Measurements from ENCODE around the gene STATH.
"Not testable (repeated sequence)": the region's sequence is repeated elsewhere in the genome, so short reads cannot be mapped to it uniquely, and the experiment has no call there.

Gene STATH

DNA sequence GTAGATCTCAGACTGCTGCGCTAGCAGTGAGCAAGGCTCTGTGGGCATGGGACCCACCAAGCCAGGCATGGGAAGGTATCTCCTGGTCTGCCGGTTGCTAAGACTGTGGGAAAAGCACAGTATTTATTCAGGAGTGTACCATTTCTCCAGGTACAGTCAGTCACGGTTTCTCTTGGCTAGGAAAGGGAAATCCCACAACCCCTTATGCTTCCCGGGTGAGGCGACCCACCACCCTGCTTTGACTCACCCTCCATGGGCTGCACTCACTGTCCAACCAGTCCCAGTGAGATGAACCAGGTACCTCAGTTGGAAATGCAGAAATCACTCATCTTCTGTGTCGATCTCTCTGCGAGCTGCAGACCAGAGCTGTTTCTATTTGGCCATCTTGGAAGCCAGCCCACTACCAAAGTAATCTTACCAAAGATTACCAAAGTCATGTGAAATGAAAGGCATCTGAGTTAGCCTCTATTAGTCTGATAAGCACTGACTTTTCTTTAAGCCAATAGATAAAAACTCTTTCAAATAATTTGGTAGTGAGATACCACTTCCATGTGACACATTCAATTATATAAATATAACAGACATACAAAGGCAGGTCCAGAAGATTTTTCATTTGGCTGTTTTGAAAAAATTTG is 46.0 kb downstream of the STATH start:
- H3K4me2 ChIP-seq (ENCODE audit: low read length), result no peak overlapping the region
- H3K27me3 ChIP-seq (ENCODE audit: insufficient read depth, low read length), result no peaks in the 10 kb centered on the region
- peaks cover 1% of the 10 kb centered on the region for H3K9me3 ChIP-seq (ENCODE audit: insufficient read depth, low read depth, low read length)
- H4K91ac ChIP-seq (ENCODE audit: low read depth, low read length), result no peak overlapping the region
- no peak overlapping the region for H2BK120ac ChIP-seq (ENCODE audit: insufficient read depth, low read length, poor library complexity)
- no peaks in the 10 kb centered on the region for H3K79me2 ChIP-seq (ENCODE audit: control insufficient read depth, insufficient read depth, low read length, poor library complexity)
- no peak for DNase-seq
- H3K36me3 ChIP-seq (ENCODE audit: control insufficient read depth in 1 of 2, insufficient read depth in 2 of 2, low read length in 2 of 2), result no peaks in the 10 kb centered on the region
- no peaks in the 10 kb centered on the region for H3K79me1 ChIP-seq (ENCODE audit: low read length)
- no CpG with 5 or more reads among the region's 7 CpGs for whole genome bisulfite sequencing (ENCODE audit: extremely low coverage, insufficient coverage, insufficient read length)
- H3K27ac ChIP-seq (ENCODE audit: low read depth, low read length), result no peak overlapping the region
- no peak overlapping the region for H3K23ac ChIP-seq (ENCODE audit: low read length)
- H2AFZ ChIP-seq (ENCODE audit: insufficient read depth, low read length, poor library complexity), result no peak overlapping the region
- H2AK5ac ChIP-seq (ENCODE audit: low read length), result no peak overlapping the region
- H2BK12ac ChIP-seq (ENCODE audit: low read length), result no peak overlapping the region
- no peak overlapping the region for H2BK5ac ChIP-seq (ENCODE audit: low read depth, low read length, poor library complexity)
- no peak overlapping the region for H4K8ac ChIP-seq (ENCODE audit: low read depth, low read length)
- H3K9ac ChIP-seq (ENCODE audit: low read length), result no peak overlapping the region
- H3K4ac ChIP-seq (ENCODE audit: low read depth, low read length), result no peak overlapping the region
- no peak overlapping the region for H3K14ac ChIP-seq (ENCODE audit: low read length)
- H3K4me1 ChIP-seq (ENCODE audit: control insufficient read depth in 1 of 2, insufficient read depth in 2 of 2, low read length in 2 of 2), result no peaks in the 10 kb centered on the region
- H3K4me3 ChIP-seq (ENCODE audit: low read depth, low read length), result no peak overlapping the region
- no peak overlapping the region for H3K18ac ChIP-seq (ENCODE audit: low read length)
- no peak overlapping the region for H4K12ac ChIP-seq (ENCODE audit: low read depth, low read length)

DNA sequence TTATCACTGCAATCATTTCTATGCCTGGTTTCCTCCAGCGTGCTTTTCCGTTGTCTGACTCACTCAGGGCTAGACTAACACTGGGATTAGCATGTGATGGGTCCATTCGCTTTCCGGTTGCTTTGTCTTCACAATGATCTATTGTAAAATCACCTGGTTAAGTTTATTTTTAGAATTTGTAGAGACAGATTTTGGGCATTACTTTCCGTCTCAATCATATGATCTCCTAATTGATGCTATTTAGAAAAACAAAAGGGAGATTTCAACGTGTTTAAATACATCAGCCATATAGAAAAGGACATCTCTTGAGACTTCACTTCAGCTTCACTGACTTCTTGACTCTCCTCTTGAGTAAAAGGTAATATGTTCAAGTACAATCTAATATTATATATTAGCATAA is 54.4 kb downstream of the STATH start, which contains the start of gene HTN1:
HTN1 (plus strand) TSS at position 301 of the 400 bp plus-strand sequence. CDS start 2,639 bp downstream, outside the sequence.
- not testable (repeated sequence) for H3K79me2 ChIP-seq (ENCODE audit: control insufficient read depth, insufficient read depth, low read length, poor library complexity); H3K18ac ChIP-seq (ENCODE audit: low read length); H3K4me1 ChIP-seq (ENCODE audit: control insufficient read depth in 1 of 2, insufficient read depth in 2 of 2, low read length in 2 of 2)

More for the DNA sequence above, 54.4 kb downstream of the STATH start, which contains the start of gene HTN1:
- not testable (repeated sequence) for DNase-seq; H2BK120ac ChIP-seq (ENCODE audit: insufficient read depth, low read length, poor library complexity); H2AK5ac ChIP-seq (ENCODE audit: low read length); H3K4ac ChIP-seq (ENCODE audit: low read depth, low read length); H2AFZ ChIP-seq (ENCODE audit: insufficient read depth, low read length, poor library complexity); H4K91ac ChIP-seq (ENCODE audit: low read depth, low read length); H3K79me1 ChIP-seq (ENCODE audit: low read length); H3K27me3 ChIP-seq (ENCODE audit: insufficient read depth, low read length); H3K14ac ChIP-seq (ENCODE audit: low read length); H3K23ac ChIP-seq (ENCODE audit: low read length); H2BK12ac ChIP-seq (ENCODE audit: low read length); H4K8ac ChIP-seq (ENCODE audit: low read depth, low read length); H3K9ac ChIP-seq (ENCODE audit: low read length); H3K9me3 ChIP-seq (ENCODE audit: insufficient read depth, low read depth, low read length); H3K4me2 ChIP-seq (ENCODE audit: low read length); H2BK5ac ChIP-seq (ENCODE audit: low read depth, low read length, poor library complexity); H3K36me3 ChIP-seq (ENCODE audit: control insufficient read depth in 1 of 2, insufficient read depth in 2 of 2, low read length in 2 of 2); H3K27ac ChIP-seq (ENCODE audit: low read depth, low read length); H3K4me3 ChIP-seq (ENCODE audit: low read depth, low read length); H4K12ac ChIP-seq (ENCODE audit: low read depth, low read length)
- WGBS (ENCODE audit: extremely low coverage, insufficient coverage, insufficient read length), result no CpG with 5 or more reads among the region's 6 CpGs

Data from trophoblast cell (in vitro differentiated cells and primary cell).